Epithelial cell of prostate (primary cell): ENCODE data around the gene RPL14.
A peak's percentile ranks its signal among the peaks of the same experiment; 100 is the strongest.
"Not testable (repeated sequence)": the region's sequence is repeated elsewhere in the genome, so short reads cannot be mapped to it uniquely, and the experiment has no call there.

ENCODE experiments used
- DNase-seq: peaks from one replicate; pipeline ENCODE4 v3.0.0-alpha.2; 2011; ENCODE audit warnings: low read depth, low spot score
- H3K27ac ChIP-seq: fragments of 450-650 bp; 2 replicates; pipeline ENCODE4 v1.5.1; 2017; ENCODE audit warnings: mild to moderate bottlenecking

RPL14 gene

GRCh38 chr3:40456940-40457823 is at the start of gene RPL14:
RPL14 (plus strand) TSS chr3:40457339; CDS start chr3:40457472, 133 bp downstream.
- H3K27ac ChIP-seq: peak within 1 kb of the TSS; percentile 68
- peak; percentile 90 for DNase-seq

- H3K27ac ChIP-seq: no peak overlapping the region
- no peak for DNase-seq
Observed at GRCh38 chr3:40407611-40408010, 49.5 kb upstream of the RPL14 start.

- no peak for DNase-seq
- H3K27ac ChIP-seq: no peak overlapping the region
Observed at GRCh38 chr3:40414270-40414669, 42.9 kb upstream of the RPL14 start.

GRCh38 chr3:40417845-40418543 is 39.1 kb upstream of the RPL14 start:
- DNase-seq: peak; percentile 96
- peak overlapping the region; percentile 78 for H3K27ac ChIP-seq

GRCh38 chr3:40422861-40423260 is 34.3 kb upstream of the RPL14 start:
- H3K27ac ChIP-seq: no peak overlapping the region
- no peak for DNase-seq

- DNase-seq: no peak
- no peak overlapping the region for H3K27ac ChIP-seq
Observed at GRCh38 chr3:40427045-40427669, 30.0 kb upstream of the RPL14 start.

- DNase-seq: no peak
- no peak overlapping the region for H3K27ac ChIP-seq
Observed at GRCh38 chr3:40432793-40433192, 24.3 kb upstream of the RPL14 start.

- DNase-seq: no peak
Observed at GRCh38 chr3:40437889-40438288, 19.2 kb upstream of the RPL14 start.

GRCh38 chr3:40445062-40445461 is 12.1 kb upstream of the RPL14 start:
- no peak overlapping the region for H3K27ac ChIP-seq
- DNase-seq: no peak

More at GRCh38 chr3:40437889-40438288, 19.2 kb upstream of the RPL14 start:
- no peak overlapping the region for H3K27ac ChIP-seq

GRCh38 chr3:40445880-40446279 is 11.3 kb upstream of the RPL14 start:
- DNase-seq: no peak
- no peak overlapping the region for H3K27ac ChIP-seq

- no peak for DNase-seq
- H3K27ac ChIP-seq: peak overlapping the region; percentile 78
Observed at GRCh38 chr3:40450438-40450837, 6.7 kb upstream of the RPL14 start.

- peak; percentile 41 for DNase-seq
- peak overlapping the region; percentile 78 for H3K27ac ChIP-seq
Observed at GRCh38 chr3:40451551-40451950, 5.6 kb upstream of the RPL14 start.

GRCh38 chr3:40452057-40452456 is 5.1 kb upstream of the RPL14 start:
- no peak for DNase-seq
- peak overlapping the region; percentile 78 for H3K27ac ChIP-seq

GRCh38 chr3:40452562-40452875 is 4.6 kb upstream of the RPL14 start:
- DNase-seq: no peak
- peak overlapping the region; percentile 78 for H3K27ac ChIP-seq

GRCh38 chr3:40452876-40453730 is 4.0 kb upstream of the RPL14 start:
- H3K27ac ChIP-seq: peak overlapping the region; percentile 78
- DNase-seq: peak; percentile 95

GRCh38 chr3:40453933-40454332 is 3.2 kb upstream of the RPL14 start:
- no peak overlapping the region for H3K27ac ChIP-seq
- no peak for DNase-seq

GRCh38 chr3:40455328-40455727 is 1.8 kb upstream of the RPL14 start:
- H3K27ac ChIP-seq: no peak overlapping the region
- no peak for DNase-seq

GRCh38 chr3:40456279-40456939 is 730 bp upstream of the RPL14 start:
- peak overlapping the region; percentile 68 for H3K27ac ChIP-seq
- no peak for DNase-seq

GRCh38 chr3:40458473-40458872 is 1.3 kb downstream of the RPL14 start:
- no peak for DNase-seq
- H3K27ac ChIP-seq: peak overlapping the region; percentile 68

- DNase-seq: not testable (repeated sequence)
- H3K27ac ChIP-seq: peak overlapping the region; percentile 51
Observed at GRCh38 chr3:40460481-40460880, 3.3 kb downstream of the RPL14 start.
